ENCODE results near the gene RNF43. TPM values are rescaled to one million over a fixed set of nuclear protein-coding genes. Genes with fewer than 3 reads are reported as not detected.
A peak's percentile ranks its signal among the peaks of the same experiment; 100 is the strongest.

RNF43 gene
- total and polyA plus RNA-seq, 2 of the 13 experiments (the other 11 are each of a cell fraction or from before 2014, with no cell fraction given) = 31.0 to 53.4 TPM

DNA sequence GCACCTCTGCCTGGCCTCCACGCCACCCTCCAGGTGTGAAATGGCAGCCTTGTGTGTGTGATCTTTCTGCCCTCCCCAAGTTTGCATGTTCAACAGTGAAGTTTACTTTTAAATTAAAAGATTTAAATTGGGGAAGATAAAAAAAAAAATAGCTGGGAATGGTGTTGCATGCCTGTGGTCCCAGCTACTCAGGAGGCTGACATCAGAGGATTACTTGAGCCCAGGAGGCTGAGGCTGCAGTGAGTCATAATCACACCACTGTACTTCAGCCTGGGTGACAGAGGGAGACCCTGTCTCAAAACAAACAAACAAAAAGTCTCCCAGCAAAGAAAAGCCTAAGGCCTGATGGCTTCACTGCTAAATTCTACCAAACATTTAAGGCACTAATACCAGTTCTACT lies 35.4 kb upstream of the RNF43 start:
- 78% methylated on average over 1 of the region's 1 CpG for WGBS (ENCODE audit: low lambda C conversion rate)
- H3K9ac ChIP-seq (ENCODE audit: insufficient read depth, low read depth, low read length) = no peak overlapping the region
- in situ Hi-C loops (cut with HindIII; ENCODE audit: extremely low pct_ligation_motif_present, low pct_unique_long_range_greater_than_20kb) (loop anchor here (25.0 kb wide), 1 partner anchor 415 kb away; no protein-coding TSS in a partner anchor), intact Hi-C loops (cut with micrococcal nuclease; ENCODE audit: unreplicated experiment) (no loop called here)
- BruUV-seq (replicated peaks) = no TSS peak
- no peaks in the 10 kb centered on the region for H3K79me2 ChIP-seq (ENCODE audit: insufficient read depth, low read length)
- H2AFZ ChIP-seq (ENCODE audit: low read length) = no peak overlapping the region
- ChIA-PET POLR2A (no interaction called here), CTCF (ENCODE audit: low intra/inter-chr PET ratio, low total read pairs) (no interaction called here)
- H3K27me3 ChIP-seq (ENCODE audit: control insufficient read depth in 1 of 2, insufficient read depth in 2 of 2, low read length in 2 of 2) = no peaks in the 10 kb centered on the region
- H3K4me2 ChIP-seq (ENCODE audit: low read depth, low read length) = no peak overlapping the region
- FAIRE-seq (no peak), DNase-seq (ENCODE audit: low spot score) (no peak), ATAC-seq (no peak)
- no peaks in the 10 kb centered on the region for H4K20me1 ChIP-seq (ENCODE audit: insufficient read depth, low read length)
- no peaks in the 10 kb centered on the region for H3K9me3 ChIP-seq (ENCODE audit: low read length)
- no peak overlapping the region for H3K27ac ChIP-seq (ENCODE audit: extremely low read length, insufficient read depth, low read length)
- H3K36me3 ChIP-seq (replicated peaks in 1 of 2; ENCODE audit: control insufficient read depth in 1 of 2, insufficient read depth in 2 of 2, low read length in 2 of 2) = no peaks in the 10 kb centered on the region
- H3K4me3 ChIP-seq (replicated peaks in 1 of 3; ENCODE audit: insufficient read depth in 1 of 3, low read depth in 2 of 3, low read length in 3 of 3) = no peak overlapping the region
- H3K4me1 ChIP-seq (ENCODE audit: insufficient read depth, low read length) = peaks cover 27% of the 10 kb centered on the region; the same call in 1 of the 2 replicates
- TF ChIP-seq MED1 (CRISPR knock-in tag; IDR thresholded peaks at IDR 0.05) (0 out of 2 replicates have a peak, but pooled peaks have one; percentile 17), ZC3H4 (CRISPR knock-in tag; IDR thresholded peaks at IDR 0.05; ENCODE audit: borderline replicate concordance) (no peak), FOSL2 (CRISPR knock-in tag; IDR thresholded peaks at IDR 0.05) (peak; percentile 71), SP4 (CRISPR knock-in tag; IDR thresholded peaks at IDR 0.05) (no peak), ZNF230 (CRISPR knock-in tag; IDR thresholded peaks at IDR 0.05) (no peak), FLYWCH1 (CRISPR knock-in tag; IDR thresholded peaks at IDR 0.05) (no peak), MTF1 (CRISPR knock-in tag; IDR thresholded peaks at IDR 0.05) (no peak), ZMYM3 (CRISPR knock-in tag; IDR thresholded peaks at IDR 0.05) (peak; percentile 50; the same call in 1 of the 2 replicates), ZNF75D (CRISPR knock-in tag; IDR thresholded peaks at IDR 0.05; ENCODE audit: borderline replicate concordance) (no peak), HDAC6 (IDR thresholded peaks at IDR 0.05; ENCODE audit: low read depth, low read length) (no peak), ZNF605 (CRISPR knock-in tag; IDR thresholded peaks at IDR 0.05) (0 out of 2 replicates have a peak, but pooled peaks have one; percentile 26)
- TF ChIP-seq, protein P1, sequence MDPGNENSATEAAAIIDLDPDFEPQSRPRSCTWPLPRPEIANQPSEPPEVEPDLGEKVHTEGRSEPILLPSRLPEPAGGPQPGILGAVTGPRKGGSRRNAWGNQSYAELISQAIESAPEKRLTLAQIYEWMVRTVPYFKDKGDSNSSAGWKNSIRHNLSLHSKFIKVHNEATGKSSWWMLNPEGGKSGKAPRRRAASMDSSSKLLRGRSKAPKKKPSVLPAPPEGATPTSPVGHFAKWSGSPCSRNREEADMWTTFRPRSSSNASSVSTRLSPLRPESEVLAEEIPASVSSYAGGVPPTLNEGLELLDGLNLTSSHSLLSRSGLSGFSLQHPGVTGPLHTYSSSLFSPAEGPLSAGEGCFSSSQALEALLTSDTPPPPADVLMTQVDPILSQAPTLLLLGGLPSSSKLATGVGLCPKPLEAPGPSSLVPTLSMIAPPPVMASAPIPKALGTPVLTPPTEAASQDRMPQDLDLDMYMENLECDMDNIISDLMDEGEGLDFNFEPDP (CRISPR knock-in tag; conservative IDR thresholded peaks at IDR 0.05) = no peak
- TF ChIP-seq, protein P2, sequence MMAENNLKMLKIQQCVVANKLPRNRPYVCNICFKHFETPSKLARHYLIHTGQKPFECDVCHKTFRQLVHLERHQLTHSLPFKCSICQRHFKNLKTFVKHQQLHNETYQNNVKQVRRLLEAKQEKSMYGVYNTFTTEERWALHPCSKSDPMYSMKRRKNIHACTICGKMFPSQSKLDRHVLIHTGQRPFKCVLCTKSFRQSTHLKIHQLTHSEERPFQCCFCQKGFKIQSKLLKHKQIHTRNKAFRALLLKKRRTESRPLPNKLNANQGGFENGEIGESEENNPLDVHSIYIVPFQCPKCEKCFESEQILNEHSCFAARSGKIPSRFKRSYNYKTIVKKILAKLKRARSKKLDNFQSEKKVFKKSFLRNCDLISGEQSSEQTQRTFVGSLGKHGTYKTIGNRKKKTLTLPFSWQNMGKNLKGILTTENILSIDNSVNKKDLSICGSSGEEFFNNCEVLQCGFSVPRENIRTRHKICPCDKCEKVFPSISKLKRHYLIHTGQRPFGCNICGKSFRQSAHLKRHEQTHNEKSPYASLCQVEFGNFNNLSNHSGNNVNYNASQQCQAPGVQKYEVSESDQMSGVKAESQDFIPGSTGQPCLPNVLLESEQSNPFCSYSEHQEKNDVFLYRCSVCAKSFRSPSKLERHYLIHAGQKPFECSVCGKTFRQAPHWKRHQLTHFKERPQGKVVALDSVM (CRISPR knock-in tag; IDR thresholded peaks at IDR 0.05) = peak; percentile 92
- TF ChIP-seq, protein P3, sequence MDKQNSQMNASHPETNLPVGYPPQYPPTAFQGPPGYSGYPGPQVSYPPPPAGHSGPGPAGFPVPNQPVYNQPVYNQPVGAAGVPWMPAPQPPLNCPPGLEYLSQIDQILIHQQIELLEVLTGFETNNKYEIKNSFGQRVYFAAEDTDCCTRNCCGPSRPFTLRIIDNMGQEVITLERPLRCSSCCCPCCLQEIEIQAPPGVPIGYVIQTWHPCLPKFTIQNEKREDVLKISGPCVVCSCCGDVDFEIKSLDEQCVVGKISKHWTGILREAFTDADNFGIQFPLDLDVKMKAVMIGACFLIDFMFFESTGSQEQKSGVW (CRISPR knock-in tag; IDR thresholded peaks at IDR 0.05; ENCODE audit: borderline replicate concordance) = no peak
- TF ChIP-seq, protein P4, sequence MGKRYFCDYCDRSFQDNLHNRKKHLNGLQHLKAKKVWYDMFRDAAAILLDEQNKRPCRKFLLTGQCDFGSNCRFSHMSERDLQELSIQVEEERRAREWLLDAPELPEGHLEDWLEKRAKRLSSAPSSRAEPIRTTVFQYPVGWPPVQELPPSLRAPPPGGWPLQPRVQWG (CRISPR knock-in tag; IDR thresholded peaks at IDR 0.05; ENCODE audit: borderline replicate concordance, low read depth) = no peak
